Fibroblast of pulmonary artery (primary cell): ENCODE results near the gene ENSA.
"Not testable (repeated sequence)": the region's sequence is repeated elsewhere in the genome, so short reads cannot be mapped to it uniquely, and the experiment has no call there.

Source experiments
- DNase-seq: peaks from one replicate; pipeline ENCODE4 v3.0.0-alpha.2; 2010; ENCODE audit warnings: low read depth
- H3K4me3 ChIP-seq: replicated peaks from 2 replicates; pipeline ENCODE4 v1.5.1; 2011; ENCODE audit warnings: low read depth, mild to moderate bottlenecking, control low read depth, low read length, moderate library complexity
- CTCF ChIP-seq: IDR thresholded peaks from 2 replicates; pipeline ENCODE4 v1.5.1; 2011; ENCODE audit warnings: mild to moderate bottlenecking, control low read depth, low read length, inconsistent platforms; ENCODE audit errors: missing control alignments

ENSA gene

GRCh38 chr1:150606463-150607142, 22.8 kb downstream of the ENSA start:
- H3K4me3 ChIP-seq, result no peak overlapping the region
- DNase-seq, result no peak
- no peak for TF ChIP-seq CTCF

GRCh38 chr1:150605451-150605731, 24.0 kb downstream of the ENSA start:
- DNase-seq, H3K4me3 ChIP-seq: not testable (repeated sequence)

GRCh38 chr1:150604226-150604588, 25.2 kb downstream of the ENSA start:
- no peak for TF ChIP-seq CTCF
- H3K4me3 ChIP-seq, result no peak overlapping the region
- no peak for DNase-seq

GRCh38 chr1:150603711-150604110, 25.7 kb downstream of the ENSA start:
- DNase-seq, result no peak
- no peak for TF ChIP-seq CTCF
- H3K4me3 ChIP-seq, result no peak overlapping the region

- H3K4me3 ChIP-seq, DNase-seq: not testable (repeated sequence)
Measured at GRCh38 chr1:150602372-150602771, 27.0 kb downstream of the ENSA start.

- H3K4me3 ChIP-seq, result no peak overlapping the region
- DNase-seq, result no peak
- no peak for TF ChIP-seq CTCF
Measured at GRCh38 chr1:150601540-150601939, 27.9 kb downstream of the ENSA start.

- DNase-seq, H3K4me3 ChIP-seq: not testable (repeated sequence)
Measured at GRCh38 chr1:150598346-150598745, 31.1 kb downstream of the ENSA start.

- DNase-seq, result no peak
- TF ChIP-seq CTCF, result no peak
- no peak overlapping the region for H3K4me3 ChIP-seq
Measured at GRCh38 chr1:150596976-150597375, 32.4 kb downstream of the ENSA start.
